SK-N-SH treated with all-trans-retinoic acid at 6 μM for 48 hours (cell line): ENCODE data around the gene SFXN5.

Source experiments
- ATAC-seq: fragments of 200-7000 bp; cut with Tn5 transposase; 3 replicates; pipeline ENCODE4 v1.9.1; 2020; ENCODE audit warnings: mild to moderate bottlenecking, moderate library complexity
- ARNTL ChIP-seq: fragments of 450-650 bp; formaldehyde crosslinking; IDR thresholded peaks from 2 replicates; pipeline ENCODE4 v1.5.0; 2020; ENCODE audit warnings: low read depth, mild to moderate bottlenecking, moderate library complexity, borderline replicate concordance
- BACH2 ChIP-seq: fragments of 250-450 bp; sonication (Bioruptor Pico); IDR thresholded peaks from 2 replicates; pipeline ENCODE4 v1.9.0; 2021; ENCODE audit warnings: mild to moderate bottlenecking, borderline replicate concordance
- CSDC2 ChIP-seq: fragments of 250-450 bp; sonication (Bioruptor Pico); IDR thresholded peaks from 2 replicates; pipeline ENCODE4 v1.5.0; 2020; ENCODE audit warnings: mild to moderate bottlenecking, moderate library complexity
- ESRRG ChIP-seq: fragments of 250-450 bp; sonication (Bioruptor Pico); IDR thresholded peaks from 2 replicates; pipeline ENCODE4 v1.6.1; 2021; ENCODE audit warnings: mild to moderate bottlenecking
- ISL1 ChIP-seq: fragments of 250-450 bp; sonication (Bioruptor Pico); IDR thresholded peaks from 2 replicates; pipeline ENCODE4 v2.1.2; 2022; ENCODE audit warnings: mild to moderate bottlenecking, moderate library complexity
- OSR1 ChIP-seq: fragments of 250-450 bp; sonication (Bioruptor Pico); IDR thresholded peaks from 2 replicates; pipeline ENCODE4 v1.8.0; 2022; ENCODE audit warnings: moderate library complexity, mild to moderate bottlenecking, inconsistent platforms
- PPARA ChIP-seq: fragments of 250-450 bp; sonication (Bioruptor Pico); IDR thresholded peaks from 2 replicates; pipeline ENCODE4 v1.5.0; 2020; ENCODE audit warnings: mild to moderate bottlenecking, borderline replicate concordance
- RARB ChIP-seq: fragments of 250-450 bp; sonication (Bioruptor Pico); IDR thresholded peaks from 2 replicates; pipeline ENCODE4 v1.8.0; 2021; ENCODE audit warnings: mild to moderate bottlenecking, moderate library complexity
- SNAI2 ChIP-seq: fragments of 250-450 bp; sonication (Bioruptor Pico); IDR thresholded peaks from 2 replicates; pipeline ENCODE4 v1.5.0; 2020; ENCODE audit warnings: mild to moderate bottlenecking, moderate library complexity
- TCF4 ChIP-seq: fragments of 250-450 bp; sonication (Bioruptor Pico); IDR thresholded peaks from 2 replicates; pipeline ENCODE4 v1.8.0; 2021; ENCODE audit warnings: mild to moderate bottlenecking, moderate library complexity, borderline replicate concordance
- ZFP3 ChIP-seq: fragments of 250-450 bp; sonication (Bioruptor Pico); IDR thresholded peaks from 2 replicates; pipeline ENCODE4 v1.5.0; 2020; ENCODE audit warnings: mild to moderate bottlenecking, moderate library complexity
- ZFP30 ChIP-seq: fragments of 450-650 bp; formaldehyde crosslinking; IDR thresholded peaks from 2 replicates; pipeline ENCODE4 v1.5.0; 2022; ENCODE audit warnings: mild to moderate bottlenecking, moderate library complexity
- ZNF70 ChIP-seq: fragments of 450-650 bp; formaldehyde crosslinking; IDR thresholded peaks from 2 replicates; pipeline ENCODE4 v1.5.0; 2020; ENCODE audit warnings: mild to moderate bottlenecking, moderate library complexity
- ZNF8 ChIP-seq: fragments of 450-650 bp; formaldehyde crosslinking; IDR thresholded peaks from 2 replicates; pipeline ENCODE4 v1.5.0; 2020; ENCODE audit warnings: mild to moderate bottlenecking, moderate library complexity
- TF ChIP-seq, protein P1 (sequence below): fragments of 250-450 bp; sonication (Bioruptor Pico); IDR thresholded peaks from 2 replicates; pipeline ENCODE4 v1.8.0; 2020; ENCODE audit warnings: mild to moderate bottlenecking, moderate library complexity, borderline replicate concordance
- TF ChIP-seq, protein P2 (sequence below): fragments of 250-450 bp; sonication (Bioruptor Pico); IDR thresholded peaks from 2 replicates; pipeline ENCODE4 v1.5.1; 2020; ENCODE audit warnings: low read depth, mild to moderate bottlenecking, moderate library complexity
- TF ChIP-seq, protein P3 (sequence below): fragments of 250-450 bp; sonication (Bioruptor Pico); IDR thresholded peaks from 2 replicates; pipeline ENCODE4 v1.5.1; 2021; ENCODE audit warnings: mild to moderate bottlenecking, moderate library complexity
- TF ChIP-seq, protein P4 (sequence below): fragments of 250-450 bp; sonication (Bioruptor Pico); IDR thresholded peaks from 2 replicates; pipeline ENCODE4 v1.5.0; 2020; ENCODE audit warnings: mild to moderate bottlenecking, moderate library complexity

Gene SFXN5

DNA sequence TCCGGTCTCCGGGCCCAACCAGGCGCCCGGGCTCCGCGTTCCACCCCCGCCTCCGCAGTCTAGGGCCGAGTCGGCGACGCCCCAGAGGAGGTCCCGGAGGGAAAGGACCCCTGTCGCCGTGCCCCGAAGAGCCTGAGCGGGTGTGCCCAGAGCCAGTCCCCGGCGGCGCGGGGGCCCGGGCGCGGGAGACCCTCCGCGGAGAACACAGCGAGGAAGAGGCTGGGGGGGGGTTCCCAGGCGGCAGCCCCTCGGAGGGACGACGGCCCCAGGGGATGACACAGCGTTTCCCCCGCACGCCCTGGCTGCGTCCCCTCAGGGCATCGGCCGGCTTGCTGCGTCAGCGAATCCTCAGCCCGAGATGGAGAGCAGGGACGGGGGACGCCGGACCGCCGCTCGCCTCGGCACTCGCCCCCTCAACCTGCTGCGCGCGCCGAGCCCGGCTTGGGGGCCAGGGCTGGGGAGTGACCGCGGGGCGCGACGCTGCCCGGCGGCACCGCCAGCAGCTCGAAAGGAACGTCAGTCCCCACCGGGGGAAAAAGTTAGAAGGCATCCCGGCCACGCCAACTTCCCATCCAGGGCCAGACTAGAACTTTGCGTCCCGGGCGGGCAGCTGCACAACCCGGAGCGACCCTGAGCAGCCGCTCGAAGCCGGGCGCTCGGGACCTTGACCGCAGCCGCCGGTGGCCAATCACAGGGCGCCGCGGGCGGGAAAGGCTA, 711 bp downstream of the SFXN5 start:
- TF ChIP-seq ZNF70 (no peak), RARB (CRISPR knock-in tag) (no peak), ZNF8 (CRISPR knock-in tag) (no peak), PPARA (CRISPR knock-in tag) (no peak), ZFP30 (CRISPR knock-in tag) (no peak), TCF4 (CRISPR knock-in tag) (no peak), BACH2 (CRISPR knock-in tag) (no peak)
- TF ChIP-seq, protein P1, sequence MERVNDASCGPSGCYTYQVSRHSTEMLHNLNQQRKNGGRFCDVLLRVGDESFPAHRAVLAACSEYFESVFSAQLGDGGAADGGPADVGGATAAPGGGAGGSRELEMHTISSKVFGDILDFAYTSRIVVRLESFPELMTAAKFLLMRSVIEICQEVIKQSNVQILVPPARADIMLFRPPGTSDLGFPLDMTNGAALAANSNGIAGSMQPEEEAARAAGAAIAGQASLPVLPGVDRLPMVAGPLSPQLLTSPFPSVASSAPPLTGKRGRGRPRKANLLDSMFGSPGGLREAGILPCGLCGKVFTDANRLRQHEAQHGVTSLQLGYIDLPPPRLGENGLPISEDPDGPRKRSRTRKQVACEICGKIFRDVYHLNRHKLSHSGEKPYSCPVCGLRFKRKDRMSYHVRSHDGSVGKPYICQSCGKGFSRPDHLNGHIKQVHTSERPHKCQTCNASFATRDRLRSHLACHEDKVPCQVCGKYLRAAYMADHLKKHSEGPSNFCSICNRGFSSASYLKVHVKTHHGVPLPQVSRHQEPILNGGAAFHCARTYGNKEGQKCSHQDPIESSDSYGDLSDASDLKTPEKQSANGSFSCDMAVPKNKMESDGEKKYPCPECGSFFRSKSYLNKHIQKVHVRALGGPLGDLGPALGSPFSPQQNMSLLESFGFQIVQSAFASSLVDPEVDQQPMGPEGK (CRISPR knock-in tag), result no peak
- TF ChIP-seq, protein P2, sequence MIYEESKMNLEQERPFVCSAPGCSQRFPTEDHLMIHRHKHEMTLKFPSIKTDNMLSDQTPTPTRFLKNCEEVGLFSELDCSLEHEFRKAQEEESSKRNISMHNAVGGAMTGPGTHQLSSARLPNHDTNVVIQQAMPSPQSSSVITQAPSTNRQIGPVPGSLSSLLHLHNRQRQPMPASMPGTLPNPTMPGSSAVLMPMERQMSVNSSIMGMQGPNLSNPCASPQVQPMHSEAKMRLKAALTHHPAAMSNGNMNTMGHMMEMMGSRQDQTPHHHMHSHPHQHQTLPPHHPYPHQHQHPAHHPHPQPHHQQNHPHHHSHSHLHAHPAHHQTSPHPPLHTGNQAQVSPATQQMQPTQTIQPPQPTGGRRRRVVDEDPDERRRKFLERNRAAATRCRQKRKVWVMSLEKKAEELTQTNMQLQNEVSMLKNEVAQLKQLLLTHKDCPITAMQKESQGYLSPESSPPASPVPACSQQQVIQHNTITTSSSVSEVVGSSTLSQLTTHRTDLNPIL (CRISPR knock-in tag), result no peak
- TF ChIP-seq, protein P3, sequence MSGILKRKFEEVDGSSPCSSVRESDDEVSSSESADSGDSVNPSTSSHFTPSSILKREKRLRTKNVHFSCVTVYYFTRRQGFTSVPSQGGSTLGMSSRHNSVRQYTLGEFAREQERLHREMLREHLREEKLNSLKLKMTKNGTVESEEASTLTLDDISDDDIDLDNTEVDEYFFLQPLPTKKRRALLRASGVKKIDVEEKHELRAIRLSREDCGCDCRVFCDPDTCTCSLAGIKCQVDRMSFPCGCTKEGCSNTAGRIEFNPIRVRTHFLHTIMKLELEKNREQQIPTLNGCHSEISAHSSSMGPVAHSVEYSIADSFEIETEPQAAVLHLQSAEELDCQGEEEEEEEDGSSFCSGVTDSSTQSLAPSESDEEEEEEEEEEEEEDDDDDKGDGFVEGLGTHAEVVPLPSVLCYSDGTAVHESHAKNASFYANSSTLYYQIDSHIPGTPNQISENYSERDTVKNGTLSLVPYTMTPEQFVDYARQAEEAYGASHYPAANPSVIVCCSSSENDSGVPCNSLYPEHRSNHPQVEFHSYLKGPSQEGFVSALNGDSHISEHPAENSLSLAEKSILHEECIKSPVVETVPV (CRISPR knock-in tag), result no peak
- ATAC-seq, result peak; percentile 43

DNA sequence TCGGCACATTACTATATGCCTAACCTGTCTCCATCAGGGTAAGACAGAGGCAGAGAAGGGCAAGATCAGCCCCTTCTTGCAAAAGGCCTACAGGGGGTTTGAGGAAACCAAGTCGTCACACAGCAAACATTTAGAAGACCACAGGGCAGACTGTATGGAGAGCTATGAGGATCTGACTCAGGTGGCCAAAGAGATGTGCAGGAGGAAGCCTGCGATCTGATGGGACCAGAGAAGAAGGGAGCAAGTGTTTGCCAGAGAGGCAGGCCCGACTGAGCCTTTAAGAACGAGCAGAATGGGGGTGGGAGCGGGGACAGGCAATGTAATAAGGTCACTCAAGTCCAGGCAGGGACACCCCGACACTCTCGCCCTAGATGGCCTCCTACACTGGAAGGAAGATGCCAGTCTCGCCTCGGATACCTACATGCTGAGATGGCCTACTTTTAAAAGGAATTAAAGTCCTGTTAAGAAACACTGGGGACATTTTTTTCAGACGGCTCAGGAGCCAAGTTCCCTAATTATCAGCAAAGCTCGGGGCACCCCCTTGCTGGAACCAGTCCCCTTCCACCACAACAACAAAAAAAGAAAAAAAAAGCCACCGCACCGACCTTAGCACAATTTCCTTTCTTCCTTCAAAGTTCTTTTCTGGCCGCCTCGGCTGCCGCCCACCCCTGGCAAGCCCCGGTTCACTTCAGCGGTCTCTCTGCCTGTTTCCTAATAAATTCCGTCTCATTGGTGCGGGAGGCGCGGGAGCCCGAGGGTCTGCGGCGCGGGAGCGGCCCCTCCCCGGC, 1.5 kb downstream of the SFXN5 start:
- ATAC-seq, result no peak
- TF ChIP-seq CSDC2 (CRISPR knock-in tag), result no peak
- TF ChIP-seq, protein P2 (CRISPR knock-in tag), result no peak
- TF ChIP-seq, protein P1 (CRISPR knock-in tag), result no peak
- no peak for TF ChIP-seq ZFP3 (CRISPR knock-in tag)
- TF ChIP-seq OSR1, result no peak
- no peak for TF ChIP-seq BACH2 (CRISPR knock-in tag)
- no peak for TF ChIP-seq ARNTL
- no peak for TF ChIP-seq ZNF70
- TF ChIP-seq SNAI2 (CRISPR knock-in tag), result no peak
- TF ChIP-seq ESRRG, result no peak
- no peak for TF ChIP-seq ISL1
- no peak for TF ChIP-seq RARB (CRISPR knock-in tag)
- TF ChIP-seq, protein P4, sequence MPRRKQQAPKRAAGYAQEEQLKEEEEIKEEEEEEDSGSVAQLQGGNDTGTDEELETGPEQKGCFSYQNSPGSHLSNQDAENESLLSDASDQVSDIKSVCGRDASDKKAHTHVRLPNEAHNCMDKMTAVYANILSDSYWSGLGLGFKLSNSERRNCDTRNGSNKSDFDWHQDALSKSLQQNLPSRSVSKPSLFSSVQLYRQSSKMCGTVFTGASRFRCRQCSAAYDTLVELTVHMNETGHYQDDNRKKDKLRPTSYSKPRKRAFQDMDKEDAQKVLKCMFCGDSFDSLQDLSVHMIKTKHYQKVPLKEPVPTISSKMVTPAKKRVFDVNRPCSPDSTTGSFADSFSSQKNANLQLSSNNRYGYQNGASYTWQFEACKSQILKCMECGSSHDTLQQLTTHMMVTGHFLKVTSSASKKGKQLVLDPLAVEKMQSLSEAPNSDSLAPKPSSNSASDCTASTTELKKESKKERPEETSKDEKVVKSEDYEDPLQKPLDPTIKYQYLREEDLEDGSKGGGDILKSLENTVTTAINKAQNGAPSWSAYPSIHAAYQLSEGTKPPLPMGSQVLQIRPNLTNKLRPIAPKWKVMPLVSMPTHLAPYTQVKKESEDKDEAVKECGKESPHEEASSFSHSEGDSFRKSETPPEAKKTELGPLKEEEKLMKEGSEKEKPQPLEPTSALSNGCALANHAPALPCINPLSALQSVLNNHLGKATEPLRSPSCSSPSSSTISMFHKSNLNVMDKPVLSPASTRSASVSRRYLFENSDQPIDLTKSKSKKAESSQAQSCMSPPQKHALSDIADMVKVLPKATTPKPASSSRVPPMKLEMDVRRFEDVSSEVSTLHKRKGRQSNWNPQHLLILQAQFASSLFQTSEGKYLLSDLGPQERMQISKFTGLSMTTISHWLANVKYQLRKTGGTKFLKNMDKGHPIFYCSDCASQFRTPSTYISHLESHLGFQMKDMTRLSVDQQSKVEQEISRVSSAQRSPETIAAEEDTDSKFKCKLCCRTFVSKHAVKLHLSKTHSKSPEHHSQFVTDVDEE, result no peak
- no peak for TF ChIP-seq ZNF8 (CRISPR knock-in tag)
